CD4-positive, alpha-beta T cell (primary cell): ENCODE results near the gene MUC6. TPM values are rescaled to one million over a fixed set of nuclear protein-coding genes. Genes with fewer than 3 reads are reported as not detected.

Source experiments
- ATAC-seq: fragments of 200-7000 bp; cut with Tn5 transposase; one replicate; pipeline ENCODE4 v1.10.0; 2022; ENCODE audit warnings: mild to moderate bottlenecking; ENCODE audit not compliant: poor library complexity
- CTCF ChIA-PET: fragments of 350-600 bp; sonication (Branson Sonifier 250); formaldehyde crosslinking; loops from one replicate; lab custom pipeline; 2021; ENCODE audit warnings: antibody characterized with exemption, inconsistent platforms; lab: Charles Lee
- POLR2A ChIA-PET: fragments of 350-600 bp; sonication (Branson Sonifier 250); formaldehyde crosslinking; loops from one replicate; lab custom pipeline; 2021; ENCODE audit warnings: antibody characterized with exemption, inconsistent platforms; lab: Charles Lee
- DNase-seq, 14 experiments: peaks; one replicate each; pipeline ENCODE4 v3.0.0-alpha.2; 2013 to 2020; ENCODE audit warnings: mixed read lengths in 2 of 14
- H3K27ac ChIP-seq, 2 donors: one replicate each; pipeline versions ENCODE4 v1.5.1 to v1.7.0; 2013; ENCODE audit warnings: low read length in 2 of 2, low read depth in 1 of 2, mild to moderate bottlenecking in 1 of 2
- H3K27me3 ChIP-seq, 2 experiments: 1 replicate in 1 of 2; 2 replicates in 1 of 2; pipeline versions ENCODE4 v1.6.1 to v1.7.0; 2013; ENCODE audit warnings: low read length in 2 of 2, control low read depth in 1 of 2, mild to moderate bottlenecking in 1 of 2, moderate library complexity in 1 of 2; ENCODE audit not compliant: insufficient read depth in 2 of 2, control insufficient read depth in 1 of 2
- H3K36me3 ChIP-seq: one replicate; pipeline ENCODE4 v1.6.1; 2013; ENCODE audit warnings: low read length, control low read depth; ENCODE audit not compliant: insufficient read depth
- H3K4me1 ChIP-seq: one replicate; pipeline ENCODE4 v1.6.1; 2013; ENCODE audit warnings: low read length, control low read depth; ENCODE audit not compliant: insufficient read depth
- H3K4me3 ChIP-seq: one replicate; pipeline ENCODE4 v1.5.1; 2013; ENCODE audit warnings: mild to moderate bottlenecking, low read length, moderate library complexity
- H3K9me3 ChIP-seq, 2 experiments: 1 replicate in 1 of 2; 2 replicates in 1 of 2; pipeline versions ENCODE4 v1.6.1 to v1.7.0; 2013; ENCODE audit warnings: low read length in 2 of 2, mild to moderate bottlenecking in 2 of 2, control low read depth in 1 of 2, moderate library complexity in 1 of 2; ENCODE audit not compliant: control insufficient read depth in 1 of 2, insufficient read depth in 1 of 2
- H3K27ac Mint-ChIP-seq: one replicate; pipeline ENCODE4 v1.8.0; 2020; ENCODE audit warnings: mixed read lengths
- H3K27me3 Mint-ChIP-seq: one replicate; pipeline ENCODE4 v1.8.0; 2021; ENCODE audit warnings: mixed read lengths
- H3K36me3 Mint-ChIP-seq: one replicate; pipeline ENCODE4 v1.8.0; 2021; ENCODE audit warnings: low read depth, mixed read lengths
- H3K4me1 Mint-ChIP-seq: one replicate; pipeline ENCODE4 v1.8.0; 2021; ENCODE audit warnings: low read depth, mixed read lengths
- H3K4me3 Mint-ChIP-seq: one replicate; pipeline ENCODE4 v1.8.0; 2020; ENCODE audit warnings: mild to moderate bottlenecking, mixed read lengths
- H3K9me3 Mint-ChIP-seq: one replicate; pipeline ENCODE4 v1.8.0; 2020; ENCODE audit warnings: mixed read lengths
- intact Hi-C, 2 experiments: fragments of 100-400 bp; cut with DNase I in 1 of 2; cut with micrococcal nuclease in 1 of 2; formaldehyde crosslinking; loops; one replicate each; pipeline versions ENCODE4 v1.15.1 to v1.9.0; 2023 to 2025; cut with DNase I, micrococcal nuclease
- total RNA-seq, 174 experiments: library from RNA in 2 of 174; stranded (reverse) in 2 of 174; gene quantifications; one replicate each; pipeline ENCODE4 v1.2.3 and lab custom pipeline; 2021 to 2026
- TF ChIP-seq, protein P1 (sequence below): fragments of 200-600 bp; IDR thresholded peaks from one replicate; pipeline ENCODE4 v1.8.0; 2022; ENCODE audit warnings: antibody characterized with exemption, mild to moderate bottlenecking

MUC6 gene
- total RNA-seq, 2 experiments from 2014 or later = not detected

DNA sequence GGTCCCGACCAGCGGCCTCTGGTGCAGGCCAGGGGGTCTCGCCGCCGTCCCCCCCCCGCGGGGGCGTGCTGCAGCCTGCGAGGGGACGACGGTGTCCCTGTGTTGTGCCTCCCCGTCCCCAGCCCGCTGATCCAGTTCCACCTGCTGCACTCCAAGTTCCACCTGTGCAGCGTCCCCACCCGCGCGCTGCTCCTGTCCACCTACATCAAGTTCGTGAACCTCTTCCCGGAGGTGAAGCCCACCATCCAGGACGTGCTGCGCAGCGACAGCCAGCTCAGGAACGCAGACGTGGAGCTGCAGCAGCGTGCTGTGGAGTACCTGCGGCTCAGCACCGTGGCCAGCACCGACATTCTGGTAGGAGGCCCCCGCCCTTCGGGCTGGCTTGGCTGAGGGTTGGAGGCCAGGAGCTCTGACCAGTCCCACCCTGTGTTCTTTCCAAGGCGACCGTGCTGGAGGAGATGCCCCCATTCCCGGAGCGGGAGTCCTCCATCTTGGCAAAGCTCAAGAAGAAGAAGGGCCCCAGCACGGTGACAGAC lies 42.8 kb downstream of the MUC6 start:
- Mint-ChIP-seq H3K9me3 (no peaks in the 10 kb centered on the region), H3K36me3 (peaks cover 68% of the 10 kb centered on the region), H3K4me3 (no peak overlapping the region), H3K4me1 (peaks cover 16% of the 10 kb centered on the region), H3K27ac (no peak overlapping the region), H3K27me3 (no peaks in the 10 kb centered on the region)
- peaks cover 4% of the 10 kb centered on the region for H3K4me1 ChIP-seq
- intact Hi-C loops = no loop called here
- ChIA-PET CTCF (no interaction called here), POLR2A (no interaction called here)
- H3K9me3 ChIP-seq = peaks cover 0 to 7% of the 10 kb centered on the region in 2 experiments
- no peak overlapping the region for H3K4me3 ChIP-seq
- DNase-seq = no peak
- ATAC-seq = no peak
- no peaks in the 10 kb centered on the region for H3K27me3 ChIP-seq
- H3K27ac ChIP-seq = no peak overlapping the region
- peaks cover 67% of the 10 kb centered on the region for H3K36me3 ChIP-seq
- TF ChIP-seq, protein P1, sequence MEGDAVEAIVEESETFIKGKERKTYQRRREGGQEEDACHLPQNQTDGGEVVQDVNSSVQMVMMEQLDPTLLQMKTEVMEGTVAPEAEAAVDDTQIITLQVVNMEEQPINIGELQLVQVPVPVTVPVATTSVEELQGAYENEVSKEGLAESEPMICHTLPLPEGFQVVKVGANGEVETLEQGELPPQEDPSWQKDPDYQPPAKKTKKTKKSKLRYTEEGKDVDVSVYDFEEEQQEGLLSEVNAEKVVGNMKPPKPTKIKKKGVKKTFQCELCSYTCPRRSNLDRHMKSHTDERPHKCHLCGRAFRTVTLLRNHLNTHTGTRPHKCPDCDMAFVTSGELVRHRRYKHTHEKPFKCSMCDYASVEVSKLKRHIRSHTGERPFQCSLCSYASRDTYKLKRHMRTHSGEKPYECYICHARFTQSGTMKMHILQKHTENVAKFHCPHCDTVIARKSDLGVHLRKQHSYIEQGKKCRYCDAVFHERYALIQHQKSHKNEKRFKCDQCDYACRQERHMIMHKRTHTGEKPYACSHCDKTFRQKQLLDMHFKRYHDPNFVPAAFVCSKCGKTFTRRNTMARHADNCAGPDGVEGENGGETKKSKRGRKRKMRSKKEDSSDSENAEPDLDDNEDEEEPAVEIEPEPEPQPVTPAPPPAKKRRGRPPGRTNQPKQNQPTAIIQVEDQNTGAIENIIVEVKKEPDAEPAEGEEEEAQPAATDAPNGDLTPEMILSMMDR = no peak

DNA sequence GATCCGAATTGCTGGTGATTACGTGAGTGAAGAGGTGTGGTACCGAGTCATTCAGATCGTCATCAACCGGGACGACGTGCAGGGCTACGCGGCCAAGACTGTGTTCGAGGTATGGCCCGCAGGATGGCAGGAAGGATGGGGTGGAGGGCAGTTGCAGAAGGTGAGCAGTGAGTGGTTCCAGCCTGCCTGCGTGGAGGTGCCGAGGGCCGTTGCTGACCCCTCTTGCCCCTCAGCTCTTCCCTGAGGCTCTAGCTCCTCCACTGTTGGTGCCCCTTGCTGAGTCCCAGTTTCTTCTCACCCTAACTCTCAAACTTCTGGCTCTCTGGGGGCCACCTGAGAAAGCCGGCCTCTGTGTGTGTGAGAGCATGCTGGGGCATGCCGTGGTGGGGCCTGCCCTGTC lies 43.9 kb downstream of the MUC6 start:
- peaks cover 72% of the 10 kb centered on the region for H3K36me3 Mint-ChIP-seq
- Histone ChIP-seq H3K4me3 (no peak overlapping the region), H3K4me1 (peaks cover 4% of the 10 kb centered on the region), H3K27me3 (no peaks in the 10 kb centered on the region), H3K36me3 (peaks cover 77% of the 10 kb centered on the region), H3K9me3 (peaks cover 0 to 7% of the 10 kb centered on the region in 2 experiments), H3K27ac (no peak overlapping the region)
- no peak overlapping the region for H3K4me3 Mint-ChIP-seq
- TF ChIP-seq, protein P1 = no peak
- H3K27me3 Mint-ChIP-seq = no peaks in the 10 kb centered on the region
- no peaks in the 10 kb centered on the region for H3K9me3 Mint-ChIP-seq
- ATAC-seq (no peak), DNase-seq (no peak)
- CTCF ChIA-PET = no interaction called here
- intact Hi-C loops = no loop called here
- peaks cover 16% of the 10 kb centered on the region for H3K4me1 Mint-ChIP-seq
- POLR2A ChIA-PET = no interaction called here
- no peak overlapping the region for H3K27ac Mint-ChIP-seq

DNA sequence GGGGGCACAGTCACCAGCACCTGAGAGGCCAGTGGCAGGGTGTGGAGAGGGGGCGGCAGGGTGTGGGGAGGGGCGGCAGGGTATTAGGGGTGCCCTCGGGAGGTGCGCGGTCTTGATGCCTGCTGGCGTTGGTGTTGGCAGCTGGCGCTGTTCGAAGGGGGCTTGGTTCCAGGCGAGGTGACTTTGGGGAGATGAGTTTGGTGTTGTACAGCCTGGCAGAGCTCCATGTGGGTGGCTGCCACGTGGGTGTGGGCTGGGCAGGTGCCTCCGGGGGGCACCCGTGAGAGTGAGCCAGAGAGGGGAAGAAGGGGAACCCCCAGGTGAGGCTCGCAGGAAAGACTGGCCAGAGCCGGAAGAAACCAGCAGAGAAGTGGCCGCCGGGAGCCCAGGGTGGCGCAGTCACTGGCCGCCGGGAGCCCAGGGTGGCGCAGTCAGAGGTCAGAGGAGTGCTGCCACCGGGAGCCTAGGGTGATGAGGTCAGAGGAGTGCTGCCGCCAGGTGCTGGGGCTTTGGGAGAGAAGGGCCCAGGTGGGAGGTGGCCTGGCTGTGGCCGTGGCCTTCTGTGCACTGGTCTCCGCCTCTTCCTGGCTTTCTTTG lies 44.7 kb downstream of the MUC6 start:
- H3K4me1 ChIP-seq = peaks cover 4% of the 10 kb centered on the region
- Mint-ChIP-seq H3K9me3 (no peaks in the 10 kb centered on the region), H3K4me1 (peaks cover 14% of the 10 kb centered on the region), H3K4me3 (no peak overlapping the region), H3K27ac (no peak overlapping the region), H3K36me3 (peaks cover 72% of the 10 kb centered on the region), H3K27me3 (no peaks in the 10 kb centered on the region)
- H3K9me3 ChIP-seq = peaks cover 0 to 7% of the 10 kb centered on the region in 2 experiments
- H3K4me3 ChIP-seq = no peak overlapping the region
- no peak for ATAC-seq
- intact Hi-C loops = no loop called here
- DNase-seq = no peak
- no peaks in the 10 kb centered on the region for H3K27me3 ChIP-seq
- ChIA-PET CTCF (no interaction called here), POLR2A (no interaction called here)
- peaks cover 83% of the 10 kb centered on the region for H3K36me3 ChIP-seq
- TF ChIP-seq, protein P1 = no peak
- no peak overlapping the region for H3K27ac ChIP-seq
